Activated T-helper 1 cell treated with anti-CD3 and anti-CD28 coated beads, Interleukin-2, amount 50 U/mL, for 16 hours (primary cell): ENCODE results near the gene MOSMO.
"Not testable (repeated sequence)": the region's sequence is repeated elsewhere in the genome, so short reads cannot be mapped to it uniquely, and the experiment has no call there.

ENCODE experiments used
- DNase-seq, 2 donors: peaks; one replicate each; pipeline ENCODE4 v3.0.0-alpha.2; 2020; ENCODE audit warnings: low read depth in 1 of 2, low spot score in 1 of 2

MOSMO gene

GRCh38 chr16:22091721-22092120 lies 83.8 kb downstream of the MOSMO start:
- no peak for DNase-seq

GRCh38 chr16:22092143-22092933 lies 84.4 kb downstream of the MOSMO start, which contains the start of gene VWA3A:
TSS of gene VWA3A (plus strand) at chr16:22092541. CDS start at chr16:22092638, 97 bp downstream.
- DNase-seq = no peak

- no peak for DNase-seq
These were observed 85.4 kb downstream of the MOSMO start for GRCh38 chr16:22093331-22093730.

GRCh38 chr16:22093996-22094395 lies 86.1 kb downstream of the MOSMO start:
- DNase-seq = no peak

- no peak for DNase-seq
These were observed 90.7 kb downstream of the MOSMO start for GRCh38 chr16:22098405-22099255.

- no peak for DNase-seq
These were observed 91.5 kb downstream of the MOSMO start for GRCh38 chr16:22099256-22099975.

GRCh38 chr16:22103441-22103840 lies 95.5 kb downstream of the MOSMO start:
- DNase-seq = no peak

- no peak for DNase-seq
These were observed 101.5 kb downstream of the MOSMO start for GRCh38 chr16:22109258-22109898.

GRCh38 chr16:22111629-22112028 lies 103.7 kb downstream of the MOSMO start:
- DNase-seq = not testable (repeated sequence)

- DNase-seq = no peak
These were observed 108.3 kb downstream of the MOSMO start for GRCh38 chr16:22116095-22116700.

- no peak for DNase-seq
These were observed 109.7 kb downstream of the MOSMO start for GRCh38 chr16:22117609-22118008.

GRCh38 chr16:22120440-22120839 lies 112.5 kb downstream of the MOSMO start:
- no peak for DNase-seq

GRCh38 chr16:22122239-22122638 lies 114.3 kb downstream of the MOSMO start:
- no peak for DNase-seq

- DNase-seq = no peak
These were observed 115.2 kb downstream of the MOSMO start for GRCh38 chr16:22123146-22123545.

GRCh38 chr16:22123759-22124490 lies 116.0 kb downstream of the MOSMO start:
- DNase-seq = no peak

GRCh38 chr16:22124583-22125284 lies 116.8 kb downstream of the MOSMO start:
- no peak for DNase-seq

- no peak for DNase-seq
These were observed 118.2 kb downstream of the MOSMO start for GRCh38 chr16:22126037-22126558.

GRCh38 chr16:22128537-22128936 lies 120.6 kb downstream of the MOSMO start:
- not testable (repeated sequence) for DNase-seq

GRCh38 chr16:22130528-22130927 lies 122.6 kb downstream of the MOSMO start:
- no peak for DNase-seq
